ENCODE measurements around the gene RSPRY1.

The RSPRY1 gene

GRCh38 chr16:57265850-57266530 is 79.9 kb downstream of the RSPRY1 start:
- TF ChIP-seq REST (IDR thresholded peaks at IDR 0.05; ENCODE audit: low read depth) (no peak), NFIC (IDR thresholded peaks at IDR 0.05) (peak; percentile 86), TEAD4 (IDR thresholded peaks at IDR 0.05) (peak; percentile 80), EP300 (IDR thresholded peaks at IDR 0.05; ENCODE audit: borderline replicate concordance) (peak; percentile 40; the same call in 1 of the 2 replicates), TCF12 (IDR thresholded peaks at IDR 0.05; ENCODE audit: low read depth) (peak; percentile 49), ZBTB7A (IDR thresholded peaks at IDR 0.05; ENCODE audit: low read depth) (peak; percentile 97), EGR1 (IDR thresholded peaks at IDR 0.05) (no peak)

GRCh38 chr16:57266531-57267260 is 80.6 kb downstream of the RSPRY1 start:
- peak; percentile 40; the same call in 1 of the 2 replicates for TF ChIP-seq USF1 (IDR thresholded peaks at IDR 0.05)
- TF ChIP-seq EGR1 (IDR thresholded peaks at IDR 0.05), result no peak
- no peak; the same call in 1 of the 2 replicates for TF ChIP-seq EP300 (IDR thresholded peaks at IDR 0.05; ENCODE audit: borderline replicate concordance)
- no peak for TF ChIP-seq YY1 (IDR thresholded peaks at IDR 0.05; ENCODE audit: low read depth)
- no peak for TF ChIP-seq TEAD4 (IDR thresholded peaks at IDR 0.05)
- peak; percentile 42 for TF ChIP-seq MAX (IDR thresholded peaks at IDR 0.05)

GRCh38 chr16:57268804-57269800 is 83.0 kb downstream of the RSPRY1 start:
- TF ChIP-seq REST (IDR thresholded peaks at IDR 0.05; ENCODE audit: low read depth), result no peak
- TF ChIP-seq EP300 (IDR thresholded peaks at IDR 0.05; ENCODE audit: borderline replicate concordance), result no peak

- no peak for TF ChIP-seq ZBTB7A (IDR thresholded peaks at IDR 0.05; ENCODE audit: low read depth)
- no peak for TF ChIP-seq CREB1 (IDR thresholded peaks at IDR 0.05; ENCODE audit: low read depth)
- TF ChIP-seq USF1 (IDR thresholded peaks at IDR 0.05), result no peak
- no peak for TF ChIP-seq NFIC (IDR thresholded peaks at IDR 0.05)
Measured at GRCh38 chr16:57270221-57271062, 84.3 kb downstream of the RSPRY1 start.

GRCh38 chr16:57271063-57271345 is 84.9 kb downstream of the RSPRY1 start:
- TF ChIP-seq RAD21 (IDR thresholded peaks at IDR 0.05; ENCODE audit: low read depth) (no peak), CEBPB (IDR thresholded peaks at IDR 0.05) (no peak), TEAD4 (IDR thresholded peaks at IDR 0.05) (no peak), USF1 (IDR thresholded peaks at IDR 0.05) (no peak), EGR1 (IDR thresholded peaks at IDR 0.05) (no peak), TAF1 (IDR thresholded peaks at IDR 0.05; ENCODE audit: low read depth) (no peak), EP300 (IDR thresholded peaks at IDR 0.05; ENCODE audit: borderline replicate concordance) (no peak), MAX (IDR thresholded peaks at IDR 0.05) (no peak), CREB1 (IDR thresholded peaks at IDR 0.05; ENCODE audit: low read depth) (no peak), YY1 (IDR thresholded peaks at IDR 0.05; ENCODE audit: low read depth) (no peak), FOXM1 (IDR thresholded peaks at IDR 0.05; ENCODE audit: borderline replicate concordance, low read depth) (no peak), NFIC (IDR thresholded peaks at IDR 0.05) (no peak)
